Kidney epithelial cell (primary cell): ENCODE data around the gene SFMBT1. TPM values are rescaled to one million over a fixed set of nuclear protein-coding genes. Genes with fewer than 3 reads are reported as not detected.

Source experiments
- DNase-seq: peaks from one replicate; pipeline ENCODE4 v3.0.0-alpha.2; 2010; ENCODE audit warnings: low read depth
- H3K27me3 ChIP-seq: 2 replicates; pipeline ENCODE4 v1.6.0; 2011; ENCODE audit warnings: low read length; ENCODE audit not compliant: control insufficient read depth, insufficient read depth
- H3K36me3 ChIP-seq: 2 replicates; pipeline ENCODE4 v1.5.1; 2011; ENCODE audit warnings: low read length; ENCODE audit not compliant: control insufficient read depth, insufficient read depth
- H3K4me3 ChIP-seq: 2 replicates; pipeline ENCODE4 v1.5.1; 2011; ENCODE audit warnings: low read depth, mild to moderate bottlenecking, control low read depth, low read length
- CTCF ChIP-seq: IDR thresholded peaks from 2 replicates; pipeline ENCODE4 v1.5.1; 2011; ENCODE audit warnings: mild to moderate bottlenecking, moderate library complexity, low read length, control low read depth, inconsistent platforms; ENCODE audit not compliant: insufficient read depth, poor library complexity, severe bottlenecking
- total RNA-seq: library from RNA; depleted of rRNA; stranded (reverse); fragments of >200 nt; gene quantifications from 2 replicates; pipeline ENCODE4 v1.2.3, GENCODE V29; 2015

The SFMBT1 gene
- total RNA-seq, 1 donor from 2014 or later = 15.6 TPM

DNA sequence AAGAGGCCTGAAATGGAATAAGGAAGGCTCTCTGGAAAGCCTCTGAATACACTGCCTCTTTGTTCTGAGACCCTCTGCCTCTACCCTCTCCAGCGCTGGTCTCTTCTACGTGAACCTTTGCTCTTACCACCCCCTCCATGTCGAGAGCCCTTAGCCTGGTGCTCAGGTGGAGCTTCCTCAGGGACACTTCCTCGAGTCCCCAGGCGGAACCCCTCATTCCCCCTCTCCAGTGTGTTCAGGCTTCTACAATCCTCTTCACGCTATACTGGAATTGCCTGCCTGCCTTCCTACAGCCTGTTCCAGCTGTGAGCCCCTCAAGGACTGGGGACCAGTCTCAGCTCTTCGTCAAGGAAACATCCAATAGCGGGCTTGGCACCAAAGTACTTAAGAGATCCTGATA, 156.0 kb downstream of the SFMBT1 start:
- H3K36me3 ChIP-seq = no peaks in the 10 kb centered on the region
- no peak for TF ChIP-seq CTCF

GRCh38 chr3:52887166-52887565, 158.7 kb downstream of the SFMBT1 start:
- no peak for TF ChIP-seq CTCF
- Histone ChIP-seq H3K27me3 (no peaks in the 10 kb centered on the region), H3K36me3 (no peaks in the 10 kb centered on the region), H3K4me3 (no peak overlapping the region)
- DNase-seq = no peak

More for the DNA sequence above, 156.0 kb downstream of the SFMBT1 start:
- Histone ChIP-seq H3K4me3 (no peak overlapping the region), H3K27me3 (no peaks in the 10 kb centered on the region)
- no peak for DNase-seq

GRCh38 chr3:52886049-52886730, 159.7 kb downstream of the SFMBT1 start:
- Histone ChIP-seq H3K27me3 (no peaks in the 10 kb centered on the region), H3K36me3 (no peaks in the 10 kb centered on the region), H3K4me3 (no peak overlapping the region)
- DNase-seq = no peak
- no peak for TF ChIP-seq CTCF

DNA sequence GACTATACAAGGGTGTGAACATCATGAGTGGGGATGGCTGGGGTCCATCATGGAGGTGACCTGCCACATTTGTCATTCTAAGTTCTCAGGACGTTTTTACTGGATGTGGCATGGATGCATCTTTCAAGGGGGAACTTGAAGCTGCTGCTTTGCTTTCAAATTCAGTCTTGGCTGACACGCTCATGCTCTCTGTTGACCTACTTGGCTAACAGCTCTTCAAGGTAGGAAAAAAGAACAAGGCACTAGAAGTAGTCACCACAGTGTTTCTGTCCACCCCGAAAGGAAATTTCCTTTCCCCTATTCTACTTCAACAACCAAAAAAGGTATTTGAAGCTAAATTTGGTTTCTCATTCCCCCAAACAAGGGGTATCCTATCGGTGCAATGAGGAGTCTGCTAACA, 163.5 kb downstream of the SFMBT1 start:
- DNase-seq = no peak
- no peaks in the 10 kb centered on the region for H3K27me3 ChIP-seq
- TF ChIP-seq CTCF = no peak
- H3K36me3 ChIP-seq = no peaks in the 10 kb centered on the region
- H3K4me3 ChIP-seq = no peak overlapping the region

GRCh38 chr3:52881871-52882270, 164.0 kb downstream of the SFMBT1 start:
- DNase-seq = no peak
- TF ChIP-seq CTCF = no peak
- Histone ChIP-seq H3K27me3 (no peaks in the 10 kb centered on the region), H3K4me3 (no peak overlapping the region), H3K36me3 (no peaks in the 10 kb centered on the region)

- Histone ChIP-seq H3K36me3 (no peaks in the 10 kb centered on the region), H3K27me3 (no peaks in the 10 kb centered on the region), H3K4me3 (no peak overlapping the region)
- TF ChIP-seq CTCF = no peak
- DNase-seq = no peak
Measured at GRCh38 chr3:52880474-52880873, 165.4 kb downstream of the SFMBT1 start.
